GM23338 (cell line): Measurements from ENCODE around the gene AGO1. TPM values are rescaled to one million over a fixed set of nuclear protein-coding genes. Genes with fewer than 3 reads are reported as not detected.

Experiments used
- ZNF462 ChIP-seq: fragments of 250-450 bp; sonication (Bioruptor Pico); IDR thresholded peaks from 2 replicates; pipeline ENCODE4 v1.5.0; 2020; ENCODE audit warnings: mild to moderate bottlenecking, moderate library complexity
- polyA plus RNA-seq: library from polyadenylated mRNA; unstranded; fragments of >200 nt; fragmentation: Nextera tagmentation; extraction: Ambion mirVana; gene quantifications from 2 replicates; pipeline ENCODE4 v1.2.1, GENCODE V29; 2016
- total RNA-seq: library from RNA; depleted of rRNA; stranded (reverse); fragments of >200 nt; shearing (Covaris generic); gene quantifications from 2 replicates; pipeline ENCODE4 v1.2.3, GENCODE V29; 2014; rRNA removed

The AGO1 gene
- total and polyA plus RNA-seq, 2 experiments from 2014 or later: 10.6 to 65.1 TPM

GRCh38 chr1:35980090-35980489 is 97.1 kb downstream of the AGO1 start (continued):
- no peak for TF ChIP-seq ZNF462 (CRISPR knock-in tag)

Other genes with a start within 250 kb of the AGO1 start
- 68.2 and 72.2 TPM in 2 replicates for gene PSMB2, start 241.7 kb upstream of the AGO1 start, total RNA-seq
- gene PSMB2, start 241.7 kb upstream of the AGO1 start, polyA plus RNA-seq: 147 and 151 TPM in 2 replicates
- gene C1orf216, start 164.3 kb upstream of the AGO1 start, total RNA-seq: 13.9 and 21.5 TPM in 2 replicates
- 4.0 and 4.7 TPM in 2 replicates for gene C1orf216, start 164.3 kb upstream of the AGO1 start, polyA plus RNA-seq
- gene CLSPN, start 113.2 kb upstream of the AGO1 start, total RNA-seq: 30.4 and 32.5 TPM in 2 replicates
- gene CLSPN, start 113.2 kb upstream of the AGO1 start, polyA plus RNA-seq: 43.8 and 46.1 TPM in 2 replicates
- gene AGO4, start 75.2 kb upstream of the AGO1 start, total RNA-seq: 6.8 and 9.7 TPM in 2 replicates
- gene AGO4, start 75.2 kb upstream of the AGO1 start, polyA plus RNA-seq: 1.7 and 1.8 TPM in 2 replicates
- 27.3 and 28.6 TPM in 2 replicates for gene AGO3, start 47.9 kb downstream of the AGO1 start, total RNA-seq
- 14.1 and 19.2 TPM in 2 replicates for gene AGO3, start 47.9 kb downstream of the AGO1 start, polyA plus RNA-seq
- 0.62 and 0.94 TPM in 2 replicates for gene TEKT2, start 200.9 kb downstream of the AGO1 start, total RNA-seq
- 0.24 and 0.36 TPM in 2 replicates for gene TEKT2, start 200.9 kb downstream of the AGO1 start, polyA plus RNA-seq
- gene ADPRS, start 205.7 kb downstream of the AGO1 start, total RNA-seq: 46.6 and 47.1 TPM in 2 replicates
- 21.5 and 22.6 TPM in 2 replicates for gene ADPRS, start 205.7 kb downstream of the AGO1 start, polyA plus RNA-seq
- gene COL8A2, start 242.0 kb downstream of the AGO1 start, total RNA-seq: 4.9 and 5.0 TPM in 2 replicates
- gene COL8A2, start 242.0 kb downstream of the AGO1 start, polyA plus RNA-seq: 0.77 and 0.95 TPM in 2 replicates